Type B pancreatic cell (in vitro differentiated cells): Measurements from ENCODE around the gene TXNRD2. TPM values are rescaled to one million over a fixed set of nuclear protein-coding genes. Genes with fewer than 3 reads are reported as not detected.

Experiments used
- DNase-seq: peaks from one replicate; pipeline ENCODE4 v3.0.0; 2021; ENCODE audit warnings: mixed read lengths; ENCODE audit not compliant: unreplicated experiment; ENCODE audit errors: extremely low spot score
- H3K27ac Mint-ChIP-seq: 2 replicates; pipeline ENCODE4 v1.8.0; 2021; ENCODE audit warnings: mild to moderate bottlenecking, mixed read lengths
- H3K27me3 Mint-ChIP-seq: 2 replicates; pipeline ENCODE4 v1.8.0; 2021; ENCODE audit warnings: mixed read lengths
- H3K36me3 Mint-ChIP-seq: 2 replicates; pipeline ENCODE4 v1.8.0; 2021; ENCODE audit warnings: mixed read lengths
- H3K4me1 Mint-ChIP-seq: one replicate; pipeline ENCODE4 v1.8.0; 2021; ENCODE audit warnings: mixed read lengths; ENCODE audit not compliant: unreplicated experiment
- H3K4me3 Mint-ChIP-seq: 2 replicates; pipeline ENCODE4 v1.8.0; 2021; ENCODE audit warnings: mild to moderate bottlenecking, mixed read lengths
- H3K9me3 Mint-ChIP-seq: 2 replicates; pipeline ENCODE4 v1.8.0; 2021; ENCODE audit warnings: mixed read lengths
- CTCF ChIP-seq: fragments of 200-600 bp; sonication (generic); conservative IDR thresholded peaks from 2 replicates; pipeline ENCODE4 v1.5.0; 2021; ENCODE audit warnings: antibody characterized with exemption, mild to moderate bottlenecking
- total RNA-seq: library from RNA; stranded (reverse); gene quantifications from 2 replicates; pipeline ENCODE4 v1.2.1, GENCODE V29; 2021; ENCODE audit warnings: low replicate concordance

TXNRD2 gene
- total RNA-seq, 1 donor from 2014 or later, result 25.1 TPM

- TF ChIP-seq CTCF, result no peak
- no peak for DNase-seq
- no peaks in the 10 kb centered on the region for H3K4me1 Mint-ChIP-seq
- H3K27me3 Mint-ChIP-seq, result no peaks in the 10 kb centered on the region
- no peaks in the 10 kb centered on the region for H3K36me3 Mint-ChIP-seq
- no peak overlapping the region for H3K27ac Mint-ChIP-seq
- H3K9me3 Mint-ChIP-seq, result no peaks in the 10 kb centered on the region
- no peak overlapping the region for H3K4me3 Mint-ChIP-seq
Observed at GRCh38 chr22:19867617-19868016, 74.0 kb downstream of the TXNRD2 start.

- H3K9me3 Mint-ChIP-seq, result no peaks in the 10 kb centered on the region
- DNase-seq, result no peak
- TF ChIP-seq CTCF, result no peak
- no peaks in the 10 kb centered on the region for H3K27me3 Mint-ChIP-seq
- no peak overlapping the region for H3K4me3 Mint-ChIP-seq
- H3K36me3 Mint-ChIP-seq, result peaks cover 2% of the 10 kb centered on the region
- no peak overlapping the region for H3K27ac Mint-ChIP-seq
- H3K4me1 Mint-ChIP-seq, result no peaks in the 10 kb centered on the region
Observed at GRCh38 chr22:19866665-19867009, 75.0 kb downstream of the TXNRD2 start.

GRCh38 chr22:19865141-19865829, 76.3 kb downstream of the TXNRD2 start:
- no peaks in the 10 kb centered on the region for H3K9me3 Mint-ChIP-seq
- DNase-seq, result no peak
- H3K4me3 Mint-ChIP-seq, result no peak overlapping the region
- peaks cover 5% of the 10 kb centered on the region for H3K36me3 Mint-ChIP-seq
- no peaks in the 10 kb centered on the region for H3K4me1 Mint-ChIP-seq
- no peaks in the 10 kb centered on the region for H3K27me3 Mint-ChIP-seq
- TF ChIP-seq CTCF, result no peak
- H3K27ac Mint-ChIP-seq, result no peak overlapping the region

- TF ChIP-seq CTCF, result no peak
- no peaks in the 10 kb centered on the region for H3K4me1 Mint-ChIP-seq
- H3K27me3 Mint-ChIP-seq, result no peaks in the 10 kb centered on the region
- no peak overlapping the region for H3K27ac Mint-ChIP-seq
- peaks cover 5% of the 10 kb centered on the region for H3K36me3 Mint-ChIP-seq
- no peak overlapping the region for H3K4me3 Mint-ChIP-seq
- no peaks in the 10 kb centered on the region for H3K9me3 Mint-ChIP-seq
- DNase-seq, result no peak
Observed at GRCh38 chr22:19864538-19865106, 77.0 kb downstream of the TXNRD2 start.

- TF ChIP-seq CTCF, result no peak
- no peaks in the 10 kb centered on the region for H3K4me1 Mint-ChIP-seq
- DNase-seq, result no peak
- no peaks in the 10 kb centered on the region for H3K9me3 Mint-ChIP-seq
- H3K27me3 Mint-ChIP-seq, result no peaks in the 10 kb centered on the region
- H3K27ac Mint-ChIP-seq, result no peak overlapping the region
- peaks cover 5% of the 10 kb centered on the region for H3K36me3 Mint-ChIP-seq
- no peak overlapping the region for H3K4me3 Mint-ChIP-seq
Observed at GRCh38 chr22:19863571-19863970, 78.0 kb downstream of the TXNRD2 start.
